ENCODE data around the gene MRPL52.
A peak's percentile ranks its signal among the peaks of the same experiment; 100 is the strongest.

Gene MRPL52

DNA sequence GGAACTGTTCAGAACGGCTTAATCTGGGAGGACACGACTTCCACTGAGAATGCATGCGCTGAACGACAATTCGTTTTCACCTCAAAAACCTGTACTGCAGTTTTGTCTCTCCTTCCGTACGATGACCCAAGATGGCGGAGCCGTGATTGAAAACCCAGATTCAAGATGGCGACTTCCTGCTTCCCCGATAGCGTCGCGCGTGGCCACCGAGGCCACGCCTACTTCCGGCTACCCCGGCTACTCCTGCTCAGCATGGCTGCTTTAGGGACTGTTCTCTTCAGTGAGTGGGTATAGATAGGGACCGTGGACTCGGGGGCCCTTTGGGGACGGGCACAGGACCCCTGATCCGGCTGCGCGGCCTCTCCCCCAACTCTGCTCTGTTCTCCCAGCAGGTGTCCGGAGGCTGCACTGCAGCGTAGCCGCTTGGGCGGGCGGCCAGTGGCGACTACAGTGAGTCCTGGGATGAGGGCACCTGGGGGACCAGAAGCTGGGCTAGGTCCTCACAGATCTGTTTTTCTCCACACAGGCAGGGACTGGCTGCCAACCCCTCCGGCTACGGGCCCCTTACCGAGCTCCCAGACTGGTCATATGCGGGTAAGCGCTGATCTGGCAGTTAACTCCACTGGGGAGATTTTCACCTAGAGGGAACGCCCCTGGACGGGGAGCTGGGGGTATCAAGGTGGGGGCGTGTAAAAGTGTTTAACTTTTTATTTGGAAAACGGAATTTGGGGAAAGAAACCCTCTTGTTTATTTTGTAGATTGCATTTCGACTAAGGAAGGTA is at the start of gene MRPL52:
Gene MRPL52 (plus strand): TSS at position 227 of the 782 bp plus-strand sequence. CDS start 26 bp downstream, at position 253.
- Histone ChIP-seq H3K9me3 (ENCODE audit: severe bottlenecking) (peaks cover 4% of the 10 kb centered on the region), H3K27ac (peak within 1 kb of the TSS; percentile 32), H3K27me3 (ENCODE audit: insufficient read depth, low read depth, severe bottlenecking) (no peaks in the 10 kb centered on the region), H3K36me3 (peaks cover 16% of the 10 kb centered on the region), H3K4me3 (ENCODE audit: low read depth, low read length) (peak within 1 kb of the TSS; percentile 89)
- peak; percentile 89 for DNase-seq
- TF ChIP-seq, protein P1, sequence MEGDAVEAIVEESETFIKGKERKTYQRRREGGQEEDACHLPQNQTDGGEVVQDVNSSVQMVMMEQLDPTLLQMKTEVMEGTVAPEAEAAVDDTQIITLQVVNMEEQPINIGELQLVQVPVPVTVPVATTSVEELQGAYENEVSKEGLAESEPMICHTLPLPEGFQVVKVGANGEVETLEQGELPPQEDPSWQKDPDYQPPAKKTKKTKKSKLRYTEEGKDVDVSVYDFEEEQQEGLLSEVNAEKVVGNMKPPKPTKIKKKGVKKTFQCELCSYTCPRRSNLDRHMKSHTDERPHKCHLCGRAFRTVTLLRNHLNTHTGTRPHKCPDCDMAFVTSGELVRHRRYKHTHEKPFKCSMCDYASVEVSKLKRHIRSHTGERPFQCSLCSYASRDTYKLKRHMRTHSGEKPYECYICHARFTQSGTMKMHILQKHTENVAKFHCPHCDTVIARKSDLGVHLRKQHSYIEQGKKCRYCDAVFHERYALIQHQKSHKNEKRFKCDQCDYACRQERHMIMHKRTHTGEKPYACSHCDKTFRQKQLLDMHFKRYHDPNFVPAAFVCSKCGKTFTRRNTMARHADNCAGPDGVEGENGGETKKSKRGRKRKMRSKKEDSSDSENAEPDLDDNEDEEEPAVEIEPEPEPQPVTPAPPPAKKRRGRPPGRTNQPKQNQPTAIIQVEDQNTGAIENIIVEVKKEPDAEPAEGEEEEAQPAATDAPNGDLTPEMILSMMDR (IDR thresholded peaks at IDR 0.05; ENCODE audit: low read depth, low read length) = no peak

DNA sequence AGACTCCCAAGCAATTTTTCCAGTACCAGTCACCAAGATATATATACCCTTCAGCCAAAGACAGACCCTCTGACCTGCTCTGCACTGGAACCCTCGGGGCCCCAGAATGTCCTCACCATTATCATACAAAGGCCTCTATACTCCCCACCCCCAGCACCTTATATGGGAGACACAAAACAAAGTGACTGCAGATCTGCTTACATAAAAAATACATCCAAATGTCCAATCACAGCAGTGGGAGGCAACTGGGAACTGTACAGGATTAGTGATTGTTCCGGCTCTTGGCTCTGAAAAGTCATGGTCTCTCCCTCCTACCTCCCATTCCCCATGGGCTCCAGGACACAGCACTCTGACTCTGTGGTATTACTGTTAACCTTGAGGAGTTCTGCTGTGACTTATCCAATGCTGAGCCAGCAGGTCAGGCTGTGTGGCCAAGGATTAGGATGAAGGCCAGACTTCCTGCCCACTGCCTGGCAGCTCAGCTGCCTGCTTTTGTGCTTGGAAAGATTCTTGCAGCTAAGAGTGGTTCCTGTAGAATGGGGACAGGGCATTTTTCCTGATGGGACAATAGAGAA is 49.5 kb upstream of the MRPL52 start:
- H3K36me3 ChIP-seq = no peaks in the 10 kb centered on the region
- no peaks in the 10 kb centered on the region for H3K27me3 ChIP-seq (ENCODE audit: insufficient read depth, low read depth, severe bottlenecking)
- DNase-seq = peak; percentile 18
- TF ChIP-seq, protein P1 (IDR thresholded peaks at IDR 0.05; ENCODE audit: low read depth, low read length) = no peak
- no peak overlapping the region for H3K4me3 ChIP-seq (ENCODE audit: low read depth, low read length)
- H3K27ac ChIP-seq = no peak overlapping the region
- H3K9me3 ChIP-seq (ENCODE audit: severe bottlenecking) = no peaks in the 10 kb centered on the region

DNA sequence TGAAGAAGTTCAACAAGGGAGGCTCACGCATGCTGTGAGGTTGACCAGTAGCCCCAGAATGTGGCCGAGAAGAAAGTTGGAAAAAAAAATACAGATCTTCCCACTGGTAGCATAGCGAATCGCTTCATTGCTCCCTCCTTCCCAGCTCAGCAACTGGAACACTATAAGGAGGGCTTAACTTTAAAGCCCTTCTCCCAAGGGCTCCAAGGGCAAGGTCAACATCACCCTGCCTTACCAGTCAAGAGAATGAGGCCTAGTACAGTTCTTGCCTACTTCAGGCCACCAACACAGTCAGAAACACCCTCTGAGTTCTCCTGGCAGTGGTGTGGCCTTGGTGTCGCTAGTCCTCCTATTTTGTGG is 48.8 kb upstream of the MRPL52 start:
- Histone ChIP-seq H3K9me3 (ENCODE audit: severe bottlenecking) (no peaks in the 10 kb centered on the region), H3K27ac (no peak overlapping the region), H3K4me3 (ENCODE audit: low read depth, low read length) (no peak overlapping the region), H3K27me3 (ENCODE audit: insufficient read depth, low read depth, severe bottlenecking) (no peaks in the 10 kb centered on the region), H3K36me3 (no peaks in the 10 kb centered on the region)
- TF ChIP-seq, protein P1 (IDR thresholded peaks at IDR 0.05; ENCODE audit: low read depth, low read length) = no peak
- DNase-seq = no peak

DNA sequence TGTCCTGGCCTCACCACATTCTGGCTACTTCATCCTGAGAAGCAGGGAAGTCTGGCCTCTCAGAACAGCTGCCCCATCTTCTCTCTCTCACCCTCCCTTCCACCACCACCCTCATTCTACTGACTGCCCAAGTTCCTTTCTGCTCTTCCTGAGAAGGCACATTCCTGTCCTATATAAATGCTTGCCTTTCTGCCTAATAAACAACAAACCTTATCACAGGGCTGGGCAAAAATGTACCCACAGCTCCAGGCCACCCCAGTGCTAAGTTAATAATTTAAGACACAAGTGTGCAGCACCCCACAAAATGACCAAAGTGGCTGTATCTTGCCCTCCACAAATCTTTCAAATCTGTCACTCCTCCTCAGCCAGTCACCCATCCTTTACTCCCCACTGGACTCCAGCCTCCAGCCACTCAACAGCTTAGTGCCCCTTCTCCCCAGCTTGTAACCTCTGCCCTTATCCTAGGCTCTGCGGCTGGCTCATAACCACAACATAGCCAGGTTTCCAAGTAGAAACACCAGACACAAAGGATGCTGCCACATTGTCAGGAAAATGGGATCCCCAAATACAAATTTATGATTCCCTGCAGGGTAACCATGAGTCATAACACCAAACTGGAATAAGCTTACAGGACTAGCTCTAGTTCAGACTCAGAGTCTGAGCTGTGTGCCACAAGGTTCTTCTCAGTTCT is 48.2 kb upstream of the MRPL52 start:
- DNase-seq = no peak
- TF ChIP-seq, protein P1 (IDR thresholded peaks at IDR 0.05; ENCODE audit: low read depth, low read length) = no peak
- no peak overlapping the region for H3K4me3 ChIP-seq (ENCODE audit: low read depth, low read length)
- H3K27ac ChIP-seq = no peak overlapping the region
- H3K36me3 ChIP-seq = no peaks in the 10 kb centered on the region
- H3K27me3 ChIP-seq (ENCODE audit: insufficient read depth, low read depth, severe bottlenecking) = no peaks in the 10 kb centered on the region
- no peaks in the 10 kb centered on the region for H3K9me3 ChIP-seq (ENCODE audit: severe bottlenecking)

DNA sequence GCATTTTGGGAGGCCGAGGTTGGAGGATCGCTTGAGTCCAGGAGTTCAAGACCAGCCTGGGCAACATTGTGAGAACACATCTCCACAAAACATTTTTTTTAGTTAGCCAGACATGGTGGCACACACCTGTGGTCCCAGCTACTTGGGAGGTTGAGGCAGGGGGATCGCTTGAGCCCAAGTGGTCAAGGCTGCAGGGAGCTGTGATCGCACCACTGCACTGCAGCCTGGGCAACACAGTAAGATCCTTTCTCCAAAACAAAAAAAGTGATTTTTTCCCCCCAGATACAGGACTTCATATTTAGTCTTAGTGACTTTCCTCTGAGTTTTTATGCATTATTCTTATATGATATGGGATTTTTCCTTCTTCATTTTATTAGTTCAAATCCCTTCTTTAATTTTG is 43.0 kb upstream of the MRPL52 start:
- no peak for DNase-seq
- TF ChIP-seq, protein P1 (IDR thresholded peaks at IDR 0.05; ENCODE audit: low read depth, low read length) = no peak
- H3K36me3 ChIP-seq = no peaks in the 10 kb centered on the region
- H3K27ac ChIP-seq = no peak overlapping the region
- no peaks in the 10 kb centered on the region for H3K9me3 ChIP-seq (ENCODE audit: severe bottlenecking)
- H3K27me3 ChIP-seq (ENCODE audit: insufficient read depth, low read depth, severe bottlenecking) = no peaks in the 10 kb centered on the region
- H3K4me3 ChIP-seq (ENCODE audit: low read depth, low read length) = no peak overlapping the region
